SK-N-SH treated with all-trans-retinoic acid at 6 μM for 48 hours (cell line): ENCODE measurements around the gene RASA1.

Source experiments
- ATAC-seq: fragments of 200-7000 bp; cut with Tn5 transposase; 3 replicates; pipeline ENCODE4 v1.9.1; 2020; ENCODE audit warnings: mild to moderate bottlenecking, moderate library complexity
- ARNTL ChIP-seq: fragments of 450-650 bp; formaldehyde crosslinking; IDR thresholded peaks from 2 replicates; pipeline ENCODE4 v1.5.0; 2020; ENCODE audit warnings: low read depth, mild to moderate bottlenecking, moderate library complexity, borderline replicate concordance
- BACH2 ChIP-seq: fragments of 250-450 bp; sonication (Bioruptor Pico); IDR thresholded peaks from 2 replicates; pipeline ENCODE4 v1.9.0; 2021; ENCODE audit warnings: mild to moderate bottlenecking, borderline replicate concordance
- CREB5 ChIP-seq: fragments of 250-450 bp; sonication (Bioruptor Pico); IDR thresholded peaks from 2 replicates; pipeline ENCODE4 v1.5.1; 2020; ENCODE audit warnings: low read depth, mild to moderate bottlenecking, moderate library complexity
- CSDC2 ChIP-seq: fragments of 250-450 bp; sonication (Bioruptor Pico); IDR thresholded peaks from 2 replicates; pipeline ENCODE4 v1.5.0; 2020; ENCODE audit warnings: mild to moderate bottlenecking, moderate library complexity
- CSRNP3 ChIP-seq: fragments of 250-450 bp; sonication (Bioruptor Pico); IDR thresholded peaks from 2 replicates; pipeline ENCODE4 v1.5.1; 2021; ENCODE audit warnings: mild to moderate bottlenecking, moderate library complexity
- ESRRG ChIP-seq: fragments of 250-450 bp; sonication (Bioruptor Pico); IDR thresholded peaks from 2 replicates; pipeline ENCODE4 v1.6.1; 2021; ENCODE audit warnings: mild to moderate bottlenecking
- GLIS3 ChIP-seq: fragments of 250-450 bp; sonication (Bioruptor Pico); IDR thresholded peaks from 2 replicates; pipeline ENCODE4 v1.5.0; 2020; ENCODE audit warnings: mild to moderate bottlenecking, moderate library complexity
- ISL1 ChIP-seq: fragments of 250-450 bp; sonication (Bioruptor Pico); IDR thresholded peaks from 2 replicates; pipeline ENCODE4 v2.1.2; 2022; ENCODE audit warnings: mild to moderate bottlenecking, moderate library complexity
- OSR1 ChIP-seq: fragments of 250-450 bp; sonication (Bioruptor Pico); IDR thresholded peaks from 2 replicates; pipeline ENCODE4 v1.8.0; 2022; ENCODE audit warnings: moderate library complexity, mild to moderate bottlenecking, inconsistent platforms
- PATZ1 ChIP-seq: fragments of 250-450 bp; sonication (Bioruptor Pico); IDR thresholded peaks from 2 replicates; pipeline ENCODE4 v1.8.0; 2020; ENCODE audit warnings: mild to moderate bottlenecking, moderate library complexity, borderline replicate concordance
- POU6F1 ChIP-seq: fragments of 250-450 bp; sonication (Bioruptor Pico); IDR thresholded peaks from 2 replicates; pipeline ENCODE4 v1.8.0; 2021; ENCODE audit warnings: low read depth, mild to moderate bottlenecking, moderate library complexity, borderline replicate concordance
- PPARA ChIP-seq: fragments of 250-450 bp; sonication (Bioruptor Pico); IDR thresholded peaks from 2 replicates; pipeline ENCODE4 v1.5.0; 2020; ENCODE audit warnings: mild to moderate bottlenecking, borderline replicate concordance
- RARB ChIP-seq: fragments of 250-450 bp; sonication (Bioruptor Pico); IDR thresholded peaks from 2 replicates; pipeline ENCODE4 v1.8.0; 2021; ENCODE audit warnings: mild to moderate bottlenecking, moderate library complexity
- SNAI2 ChIP-seq: fragments of 250-450 bp; sonication (Bioruptor Pico); IDR thresholded peaks from 2 replicates; pipeline ENCODE4 v1.5.0; 2020; ENCODE audit warnings: mild to moderate bottlenecking, moderate library complexity
- TCF4 ChIP-seq: fragments of 250-450 bp; sonication (Bioruptor Pico); IDR thresholded peaks from 2 replicates; pipeline ENCODE4 v1.8.0; 2021; ENCODE audit warnings: mild to moderate bottlenecking, moderate library complexity, borderline replicate concordance
- TOX ChIP-seq: fragments of 250-450 bp; sonication (Bioruptor Pico); IDR thresholded peaks from 2 replicates; pipeline ENCODE4 v1.8.0; 2021; ENCODE audit warnings: mild to moderate bottlenecking, moderate library complexity, borderline replicate concordance
- TSHZ2 ChIP-seq: fragments of 250-450 bp; sonication (Bioruptor Pico); IDR thresholded peaks from 2 replicates; pipeline ENCODE4 v1.5.0; 2020; ENCODE audit warnings: mild to moderate bottlenecking, moderate library complexity
- ZC3H10 ChIP-seq: fragments of 250-450 bp; sonication (Bioruptor Pico); IDR thresholded peaks from 2 replicates; pipeline ENCODE4 v1.5.1; 2021; ENCODE audit warnings: mild to moderate bottlenecking, moderate library complexity
- ZFP3 ChIP-seq: fragments of 250-450 bp; sonication (Bioruptor Pico); IDR thresholded peaks from 2 replicates; pipeline ENCODE4 v1.5.0; 2020; ENCODE audit warnings: mild to moderate bottlenecking, moderate library complexity
- ZFP30 ChIP-seq: fragments of 450-650 bp; formaldehyde crosslinking; IDR thresholded peaks from 2 replicates; pipeline ENCODE4 v1.5.0; 2022; ENCODE audit warnings: mild to moderate bottlenecking, moderate library complexity
- ZNF565 ChIP-seq: fragments of 450-650 bp; formaldehyde crosslinking; conservative IDR thresholded peaks from 2 replicates; pipeline ENCODE4 v1.5.0; 2020; ENCODE audit warnings: low read depth, mild to moderate bottlenecking, moderate library complexity
- ZNF70 ChIP-seq: fragments of 450-650 bp; formaldehyde crosslinking; IDR thresholded peaks from 2 replicates; pipeline ENCODE4 v1.5.0; 2020; ENCODE audit warnings: mild to moderate bottlenecking, moderate library complexity
- ZNF8 ChIP-seq: fragments of 450-650 bp; formaldehyde crosslinking; IDR thresholded peaks from 2 replicates; pipeline ENCODE4 v1.5.0; 2020; ENCODE audit warnings: mild to moderate bottlenecking, moderate library complexity

RASA1 gene

GRCh38 chr5:87411973-87412629 is 144.4 kb downstream of the RASA1 start:
- peak; percentile 41 for ATAC-seq
- TF ChIP-seq RARB (no peak), TSHZ2 (no peak)

GRCh38 chr5:87412630-87413342 is 145.1 kb downstream of the RASA1 start, which contains the start of gene CCNH:
Gene CCNH (minus strand): TSS chr5:87412930. CDS start chr5:87412794, 136 bp downstream.
- TF ChIP-seq TOX (CRISPR knock-in tag) (no peak), ZNF8 (no peak), GLIS3 (CRISPR knock-in tag) (no peak), TSHZ2 (no peak), ZFP3 (no peak), SNAI2 (CRISPR knock-in tag) (no peak), RARB (no peak), ARNTL (CRISPR knock-in tag) (no peak), OSR1 (CRISPR knock-in tag) (no peak)
- peak; percentile 95 for ATAC-seq

GRCh38 chr5:87413343-87413645 is 145.6 kb downstream of the RASA1 start:
- TF ChIP-seq ZNF70 (CRISPR knock-in tag) (no peak), ARNTL (CRISPR knock-in tag) (no peak), ZNF565 (CRISPR knock-in tag) (no peak), PPARA (no peak), ZFP30 (CRISPR knock-in tag) (no peak), BACH2 (CRISPR knock-in tag) (no peak), TCF4 (CRISPR knock-in tag) (no peak), POU6F1 (CRISPR knock-in tag) (no peak), ZC3H10 (CRISPR knock-in tag) (no peak), SNAI2 (CRISPR knock-in tag) (no peak), CREB5 (CRISPR knock-in tag) (no peak), OSR1 (CRISPR knock-in tag) (no peak), CSDC2 (no peak), PATZ1 (CRISPR knock-in tag) (no peak), GLIS3 (CRISPR knock-in tag) (no peak), ESRRG (no peak), CSRNP3 (CRISPR knock-in tag) (no peak), ISL1 (CRISPR knock-in tag) (no peak)
- no peak for ATAC-seq
